Mucosa of stomach (tissue), 1 donor: ENCODE results near the gene HYCC2.
"Not testable (repeated sequence)": the region's sequence is repeated elsewhere in the genome, so short reads cannot be mapped to it uniquely, and the experiment has no call there.

Experiments
- H3K27me3 ChIP-seq: one replicate; pipeline ENCODE4 v1.7.0; 2013; ENCODE audit warnings: mild to moderate bottlenecking, low read length; ENCODE audit not compliant: control insufficient read depth, insufficient read depth
- H3K36me3 ChIP-seq: one replicate; pipeline ENCODE4 v1.7.0; 2013; ENCODE audit warnings: low read length; ENCODE audit not compliant: control insufficient read depth, insufficient read depth
- H3K4me1 ChIP-seq: one replicate; pipeline ENCODE4 v1.7.0; 2013; ENCODE audit warnings: mild to moderate bottlenecking, low read length; ENCODE audit not compliant: control insufficient read depth, insufficient read depth
- H3K4me3 ChIP-seq: one replicate; pipeline ENCODE4 v1.7.0; 2013; ENCODE audit warnings: low read length
- H3K9ac ChIP-seq: one replicate; pipeline ENCODE4 v1.7.0; 2013; ENCODE audit warnings: mild to moderate bottlenecking, low read length, moderate library complexity
- H3K9me3 ChIP-seq: one replicate; pipeline ENCODE4 v1.7.0; 2013; ENCODE audit warnings: mild to moderate bottlenecking, low read length, moderate library complexity; ENCODE audit not compliant: control insufficient read depth
- donor health status: Pancreatic carcinoma.

The HYCC2 gene

DNA sequence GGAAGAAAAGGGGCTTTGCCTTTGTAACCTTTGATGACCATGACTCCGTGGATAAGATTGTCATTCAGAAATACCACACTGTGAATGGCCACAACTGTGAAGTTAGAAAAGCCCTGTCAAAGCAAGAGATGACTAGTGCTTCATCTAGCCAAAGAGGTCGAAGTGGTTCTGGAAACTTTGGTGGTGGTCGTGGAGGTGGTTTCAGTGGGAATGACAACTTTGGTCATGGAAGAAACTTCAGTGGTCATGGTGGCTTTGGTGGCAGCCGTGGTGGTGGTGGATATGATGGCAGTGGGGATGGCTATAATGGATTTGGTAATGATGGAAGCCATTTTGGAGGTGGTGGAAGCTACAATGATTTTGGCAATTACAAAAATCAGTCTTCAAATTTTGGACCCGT lies 8.0 kb downstream of the HYCC2 start:
- not testable (repeated sequence) for H3K36me3 ChIP-seq, H3K27me3 ChIP-seq, H3K9me3 ChIP-seq, H3K9ac ChIP-seq, H3K4me3 ChIP-seq
- H3K4me1 ChIP-seq = peaks cover 19% of the 10 kb centered on the region

DNA sequence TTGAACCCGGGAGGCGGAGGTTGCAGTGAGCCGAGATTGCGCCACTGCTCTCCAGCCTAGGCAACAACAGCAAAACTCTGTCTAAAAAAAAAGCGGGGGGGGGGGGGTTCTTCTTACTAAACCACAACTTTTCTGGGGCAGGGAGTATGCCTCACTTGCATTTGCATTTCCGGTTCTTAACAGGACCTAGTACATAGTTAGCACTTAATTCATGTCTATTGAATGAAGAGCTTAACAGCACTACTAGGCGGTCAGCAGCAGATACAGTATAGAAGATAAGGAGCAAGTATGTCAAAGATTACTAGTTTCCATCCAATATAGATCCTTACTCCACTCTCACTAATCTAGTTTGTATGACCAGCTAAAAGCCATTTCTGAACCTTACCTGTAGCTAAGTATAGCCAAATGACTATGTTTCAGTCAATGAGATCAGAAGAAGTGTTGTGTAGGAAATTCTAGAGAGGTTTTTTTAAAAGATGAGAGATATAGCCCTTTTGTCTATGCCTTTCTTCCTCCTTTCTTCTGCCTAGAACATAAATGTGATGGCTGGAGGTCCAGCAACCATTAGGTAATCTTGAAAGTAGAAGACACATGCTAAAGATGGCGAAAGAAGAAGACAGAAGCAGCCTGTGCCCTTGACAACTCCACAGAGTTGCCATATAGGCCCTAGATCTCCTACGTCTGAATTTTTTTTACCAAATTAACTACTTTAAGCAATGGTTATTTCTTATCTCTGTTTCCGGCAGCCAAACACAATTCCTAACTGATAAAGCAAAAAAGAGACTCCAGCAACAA lies 11.3 kb downstream of the HYCC2 start:
- Histone ChIP-seq H3K27me3 (no peaks in the 10 kb centered on the region), H3K4me1 (peaks cover 25% of the 10 kb centered on the region), H3K4me3 (no peak overlapping the region), H3K36me3 (no peaks in the 10 kb centered on the region), H3K9me3 (no peaks in the 10 kb centered on the region), H3K9ac (no peak overlapping the region)

DNA sequence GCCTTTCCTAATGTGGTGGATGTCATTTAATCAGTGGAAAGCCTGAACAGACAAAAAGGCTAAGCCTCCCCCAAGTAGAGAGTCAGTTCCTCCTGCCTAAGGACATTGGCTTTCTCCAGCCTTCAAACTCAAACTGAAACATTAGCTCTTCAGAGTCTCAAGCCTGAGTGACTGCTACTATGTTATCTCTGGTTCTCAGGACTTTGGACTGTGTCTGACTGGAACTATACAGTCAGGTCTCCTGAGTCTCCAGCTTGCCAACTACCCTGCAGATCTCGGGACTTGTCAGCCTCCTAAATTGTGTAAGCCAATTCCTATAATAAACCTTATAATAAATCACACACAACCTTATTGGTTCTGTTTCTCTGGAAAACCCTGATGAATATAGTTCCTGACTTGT lies 12.6 kb downstream of the HYCC2 start:
- no peaks in the 10 kb centered on the region for H3K27me3 ChIP-seq
- H3K9ac ChIP-seq = no peak overlapping the region
- no peaks in the 10 kb centered on the region for H3K9me3 ChIP-seq
- H3K4me3 ChIP-seq = no peak overlapping the region
- peaks cover 25% of the 10 kb centered on the region for H3K4me1 ChIP-seq
- no peaks in the 10 kb centered on the region for H3K36me3 ChIP-seq

DNA sequence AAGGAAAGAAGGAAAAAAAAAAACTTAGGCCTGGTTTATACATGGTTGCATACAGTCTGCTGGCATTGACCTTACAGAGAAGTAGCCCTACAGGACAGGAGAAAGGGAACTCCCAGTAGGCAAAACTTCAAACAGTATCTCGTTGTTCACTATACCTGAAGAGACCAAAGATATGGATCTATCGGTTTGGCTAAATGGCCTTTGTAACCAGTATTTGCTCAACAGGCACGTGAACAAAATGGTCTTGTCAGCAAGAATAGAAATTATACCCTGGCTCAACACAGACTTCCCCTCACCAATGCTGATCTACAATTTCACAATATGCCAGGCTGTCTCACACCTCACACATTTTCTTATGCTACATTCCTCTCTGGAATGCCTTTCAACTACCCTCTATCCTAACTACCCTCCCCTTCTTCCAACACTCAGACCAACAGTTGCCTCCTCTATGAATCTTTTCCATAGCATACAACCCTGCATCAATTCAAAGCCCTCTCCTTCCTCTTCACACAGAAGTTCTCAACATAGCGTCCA lies 13.7 kb downstream of the HYCC2 start:
- no peaks in the 10 kb centered on the region for H3K27me3 ChIP-seq
- peaks cover 25% of the 10 kb centered on the region for H3K4me1 ChIP-seq
- no peak overlapping the region for H3K4me3 ChIP-seq
- no peaks in the 10 kb centered on the region for H3K9me3 ChIP-seq
- no peaks in the 10 kb centered on the region for H3K36me3 ChIP-seq
- no peak overlapping the region for H3K9ac ChIP-seq

DNA sequence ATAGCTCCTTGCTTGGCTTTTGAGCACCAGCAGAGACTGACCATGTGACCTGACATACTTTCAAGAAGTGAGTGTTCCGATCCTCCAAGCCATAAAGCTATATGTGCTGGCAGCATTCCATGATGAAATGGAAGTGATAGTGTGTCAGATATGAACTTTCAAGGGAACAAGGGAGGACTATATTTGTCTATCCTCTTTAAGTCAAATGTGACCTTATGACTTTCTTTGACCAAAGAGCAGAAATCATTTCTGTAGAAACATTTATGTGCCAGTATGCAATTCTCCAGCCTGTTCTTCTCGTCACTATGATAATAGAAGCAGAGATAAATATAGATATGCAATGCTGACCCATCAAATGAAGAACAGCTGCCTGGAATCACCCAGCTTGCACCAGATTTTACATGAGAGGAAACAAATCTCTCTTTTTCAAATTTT lies 14.4 kb downstream of the HYCC2 start:
- Histone ChIP-seq H3K9ac (no peak overlapping the region), H3K27me3 (no peaks in the 10 kb centered on the region), H3K4me1 (peaks cover 25% of the 10 kb centered on the region), H3K36me3 (no peaks in the 10 kb centered on the region), H3K9me3 (no peaks in the 10 kb centered on the region), H3K4me3 (no peak overlapping the region)

DNA sequence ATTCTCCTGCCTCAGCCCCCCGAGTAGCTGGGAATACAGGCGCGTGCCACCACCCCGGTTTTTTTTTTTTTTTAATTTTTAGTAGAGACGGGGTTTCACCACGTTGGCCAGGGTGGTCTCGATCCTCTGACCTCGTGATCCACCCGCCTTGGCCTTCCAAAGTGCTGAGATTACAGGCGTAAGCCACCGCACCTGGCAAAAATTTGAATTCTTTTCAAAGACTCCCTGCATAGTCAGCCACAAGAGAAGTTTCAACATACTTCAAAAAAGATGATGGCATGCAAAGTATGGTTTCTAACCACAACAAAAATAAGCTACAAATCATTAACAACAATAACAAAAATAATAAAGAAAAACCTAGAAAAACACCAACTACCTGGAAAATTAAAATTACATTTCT lies 22.0 kb downstream of the HYCC2 start:
- no peaks in the 10 kb centered on the region for H3K27me3 ChIP-seq
- H3K4me3 ChIP-seq = no peak overlapping the region
- H3K9ac ChIP-seq = no peak overlapping the region
- no peaks in the 10 kb centered on the region for H3K4me1 ChIP-seq
- H3K9me3 ChIP-seq = no peaks in the 10 kb centered on the region
- H3K36me3 ChIP-seq = no peaks in the 10 kb centered on the region

DNA sequence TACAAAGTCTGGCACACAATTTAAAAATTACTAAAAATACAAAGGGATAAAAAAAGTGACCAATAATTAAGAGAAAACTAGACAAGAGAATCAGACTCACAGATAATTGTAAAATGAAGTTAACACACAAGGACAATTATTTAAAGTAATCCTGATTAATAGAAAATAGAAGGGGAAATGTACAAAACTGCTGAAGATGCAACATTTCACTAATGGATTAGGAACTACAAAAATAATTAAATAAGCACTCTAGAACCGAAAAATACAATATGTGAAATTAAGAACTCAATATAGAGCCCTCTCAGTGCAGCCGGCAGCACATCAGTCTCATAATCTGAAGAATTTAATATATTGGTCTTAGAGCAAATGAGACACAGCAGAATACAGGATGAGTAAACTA lies 24.6 kb downstream of the HYCC2 start:
- H3K27me3 ChIP-seq = no peaks in the 10 kb centered on the region
- H3K4me3 ChIP-seq = no peak overlapping the region
- no peak overlapping the region for H3K9ac ChIP-seq
- H3K36me3 ChIP-seq = no peaks in the 10 kb centered on the region
- H3K4me1 ChIP-seq = no peaks in the 10 kb centered on the region
- H3K9me3 ChIP-seq = no peaks in the 10 kb centered on the region

DNA sequence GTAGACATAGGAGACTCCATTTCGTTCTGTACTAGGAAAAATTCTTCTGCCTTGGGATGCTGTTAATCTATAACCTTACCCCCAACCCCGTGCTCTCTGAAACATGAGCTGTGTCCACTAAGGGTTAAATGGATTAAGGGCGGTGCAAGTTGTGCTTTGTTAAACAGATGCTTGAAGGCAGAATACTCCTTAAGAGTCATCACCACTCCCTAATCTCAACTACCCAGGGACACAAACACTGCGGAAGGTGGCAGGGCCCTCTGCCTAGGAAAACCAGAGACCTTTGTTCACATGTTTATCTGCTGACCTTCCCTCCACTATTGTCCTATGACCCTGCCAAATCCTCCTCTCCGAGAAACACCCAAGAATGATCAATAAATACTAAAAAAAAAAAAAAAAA lies 28.4 kb downstream of the HYCC2 start:
- not testable (repeated sequence) for H3K9ac ChIP-seq, H3K36me3 ChIP-seq, H3K4me3 ChIP-seq, H3K9me3 ChIP-seq, H3K4me1 ChIP-seq, H3K27me3 ChIP-seq

DNA sequence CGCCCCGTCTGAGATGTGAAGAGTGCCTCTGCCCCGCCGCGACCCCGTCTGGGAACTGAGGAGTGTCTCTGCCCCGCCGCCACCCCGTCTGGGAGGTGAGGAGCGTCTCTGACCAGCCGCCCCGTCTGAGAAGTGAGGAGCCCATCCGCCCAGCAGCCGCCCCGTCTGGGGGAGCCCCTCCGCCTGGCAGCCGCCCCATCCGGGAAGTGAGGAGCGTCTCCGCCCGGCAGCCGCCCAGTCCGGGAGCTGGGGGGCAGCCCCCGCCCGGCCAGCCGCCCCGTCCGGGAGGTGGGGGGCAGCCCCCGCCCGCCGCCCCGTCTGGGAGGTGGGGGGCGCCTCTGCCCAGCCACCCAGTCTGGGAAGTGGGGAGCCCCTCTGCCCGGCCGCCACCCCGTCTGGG lies 29.0 kb downstream of the HYCC2 start:
- H3K9me3 ChIP-seq, H3K27me3 ChIP-seq, H3K4me1 ChIP-seq, H3K36me3 ChIP-seq, H3K4me3 ChIP-seq, H3K9ac ChIP-seq: not testable (repeated sequence)

DNA sequence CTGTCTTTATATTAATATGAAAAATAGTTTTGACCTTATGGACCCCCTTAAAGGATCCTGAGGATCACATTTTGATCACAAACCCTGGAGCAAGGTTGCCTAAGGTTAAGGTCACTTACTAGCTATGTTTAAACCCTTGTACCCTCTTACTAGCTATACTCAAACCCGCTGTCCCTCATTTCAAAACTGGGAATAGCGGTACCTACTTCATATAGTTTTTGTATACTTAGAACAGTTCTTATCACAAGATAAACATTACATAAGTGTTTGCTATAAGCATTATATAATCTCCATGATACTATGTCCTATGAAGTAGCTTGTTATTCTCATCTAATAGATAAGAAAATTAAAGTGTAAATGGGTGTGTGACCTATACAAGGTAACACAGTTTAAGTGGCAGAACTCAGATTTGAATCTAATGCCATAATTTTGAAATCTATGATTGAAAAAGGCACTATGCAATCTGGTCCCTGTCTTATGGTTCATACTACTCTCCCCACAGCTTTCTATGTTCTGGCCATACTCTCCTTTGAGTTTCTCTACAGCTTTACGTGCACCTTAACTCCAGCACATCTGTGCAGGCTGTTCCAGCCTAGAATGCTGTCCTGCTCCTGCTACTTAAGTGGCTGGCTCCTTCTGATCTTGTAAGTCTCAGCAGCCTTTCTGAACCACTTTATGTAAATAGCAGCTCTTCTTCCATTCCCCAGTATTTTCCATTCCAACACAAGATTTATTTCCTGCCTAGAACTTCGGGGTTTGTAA lies 30.4 kb downstream of the HYCC2 start:
- H3K27me3 ChIP-seq = no peaks in the 10 kb centered on the region
- no peaks in the 10 kb centered on the region for H3K36me3 ChIP-seq
- H3K9me3 ChIP-seq = no peaks in the 10 kb centered on the region
- H3K4me1 ChIP-seq = peaks cover 5% of the 10 kb centered on the region
- no peak overlapping the region for H3K9ac ChIP-seq
- no peak overlapping the region for H3K4me3 ChIP-seq

DNA sequence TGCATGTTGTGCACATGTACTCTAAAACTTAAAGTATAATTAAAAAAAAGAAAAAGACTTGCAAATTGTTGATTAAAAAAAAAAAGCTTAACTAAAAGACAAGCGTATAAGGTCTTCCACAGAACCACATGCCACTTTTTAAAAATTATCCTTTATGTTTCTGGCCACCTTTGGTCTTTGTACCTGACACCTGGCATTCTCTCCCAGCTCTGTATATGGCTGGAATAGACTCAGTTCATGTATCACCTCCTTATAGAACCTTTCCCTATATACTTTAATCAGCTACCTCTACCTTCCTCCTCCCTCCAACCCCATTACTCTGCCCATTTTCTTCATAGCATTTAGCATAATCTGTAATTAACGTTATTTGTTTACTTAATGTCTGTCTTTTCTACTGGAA lies 32.6 kb downstream of the HYCC2 start:
- H3K4me3 ChIP-seq = no peak overlapping the region
- H3K9me3 ChIP-seq = no peaks in the 10 kb centered on the region
- no peak overlapping the region for H3K9ac ChIP-seq

DNA sequence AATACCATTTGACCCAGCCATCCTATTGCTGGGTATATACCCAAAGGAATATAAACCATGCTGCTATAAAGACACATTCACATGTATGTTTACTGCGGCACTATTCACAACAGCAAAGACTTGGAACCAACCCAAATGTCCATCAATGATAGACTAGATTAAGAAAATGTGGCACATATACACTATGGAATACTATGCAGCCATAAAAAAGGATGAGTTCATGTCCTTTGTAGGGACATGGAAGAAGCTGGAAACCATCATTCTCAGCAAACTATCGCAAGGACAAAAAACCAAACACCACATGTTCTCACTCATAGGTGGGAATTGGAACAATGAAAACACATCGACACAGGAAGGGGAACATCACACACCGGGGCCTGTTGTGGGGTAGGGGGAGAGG lies 33.1 kb downstream of the HYCC2 start:
- not testable (repeated sequence) for H3K9ac ChIP-seq, H3K9me3 ChIP-seq, H3K27me3 ChIP-seq, H3K36me3 ChIP-seq, H3K4me3 ChIP-seq, H3K4me1 ChIP-seq

More for the DNA sequence above, 32.6 kb downstream of the HYCC2 start:
- H3K36me3 ChIP-seq = no peaks in the 10 kb centered on the region
- H3K27me3 ChIP-seq = no peaks in the 10 kb centered on the region
- H3K4me1 ChIP-seq = peaks cover 5% of the 10 kb centered on the region
